Glutamatergic neuron (in vitro differentiated cells): ENCODE data around the gene RGS6. TPM values are rescaled to one million over a fixed set of nuclear protein-coding genes. Genes with fewer than 3 reads are reported as not detected.

Experiments
- DNase-seq: peaks from one replicate; pipeline ENCODE4 v3.0.0; 2022
- H3K27ac Mint-ChIP-seq: one replicate; pipeline ENCODE4 v1.8.0; 2020; ENCODE audit warnings: mild to moderate bottlenecking, mixed read lengths, inconsistent platforms; ENCODE audit not compliant: unreplicated experiment
- H3K27me3 Mint-ChIP-seq: one replicate; pipeline ENCODE4 v1.8.0; 2020; ENCODE audit warnings: mild to moderate bottlenecking, moderate library complexity, mixed read lengths, inconsistent platforms; ENCODE audit not compliant: unreplicated experiment
- H3K36me3 Mint-ChIP-seq: one replicate; pipeline ENCODE4 v1.8.0; 2020; ENCODE audit warnings: mild to moderate bottlenecking, mixed read lengths, inconsistent platforms; ENCODE audit not compliant: unreplicated experiment
- H3K4me1 Mint-ChIP-seq: one replicate; pipeline ENCODE4 v1.8.0; 2020; ENCODE audit warnings: mild to moderate bottlenecking, low read depth, mixed read lengths, inconsistent platforms; ENCODE audit not compliant: unreplicated experiment
- H3K4me3 Mint-ChIP-seq: one replicate; pipeline ENCODE4 v1.8.0; 2020; ENCODE audit warnings: mild to moderate bottlenecking, mixed read lengths, inconsistent platforms; ENCODE audit not compliant: unreplicated experiment
- H3K9me3 Mint-ChIP-seq: one replicate; pipeline ENCODE4 v1.8.0; 2020; ENCODE audit warnings: mild to moderate bottlenecking, moderate library complexity, mixed read lengths, inconsistent platforms; ENCODE audit not compliant: unreplicated experiment
- total RNA-seq: library from RNA; stranded (reverse); fragmentation: NEBNext Ultra II Directional; extraction: Animal tissue kit (Norgen Biotek cat#: 25700); gene quantifications from one replicate; pipeline ENCODE4 v1.2.1, GENCODE V29; 2021; ENCODE audit not compliant: unreplicated experiment
- TF ChIP-seq, protein P1 (sequence below): fragments of 200-600 bp; sonication (generic); IDR thresholded peaks from one replicate; pipeline ENCODE4 v1.5.0; 2021; ENCODE audit not compliant: partially characterized antibody, unreplicated experiment

RGS6 gene
- total RNA-seq, 1 donor from 2014 or later: 1.2 TPM

DNA sequence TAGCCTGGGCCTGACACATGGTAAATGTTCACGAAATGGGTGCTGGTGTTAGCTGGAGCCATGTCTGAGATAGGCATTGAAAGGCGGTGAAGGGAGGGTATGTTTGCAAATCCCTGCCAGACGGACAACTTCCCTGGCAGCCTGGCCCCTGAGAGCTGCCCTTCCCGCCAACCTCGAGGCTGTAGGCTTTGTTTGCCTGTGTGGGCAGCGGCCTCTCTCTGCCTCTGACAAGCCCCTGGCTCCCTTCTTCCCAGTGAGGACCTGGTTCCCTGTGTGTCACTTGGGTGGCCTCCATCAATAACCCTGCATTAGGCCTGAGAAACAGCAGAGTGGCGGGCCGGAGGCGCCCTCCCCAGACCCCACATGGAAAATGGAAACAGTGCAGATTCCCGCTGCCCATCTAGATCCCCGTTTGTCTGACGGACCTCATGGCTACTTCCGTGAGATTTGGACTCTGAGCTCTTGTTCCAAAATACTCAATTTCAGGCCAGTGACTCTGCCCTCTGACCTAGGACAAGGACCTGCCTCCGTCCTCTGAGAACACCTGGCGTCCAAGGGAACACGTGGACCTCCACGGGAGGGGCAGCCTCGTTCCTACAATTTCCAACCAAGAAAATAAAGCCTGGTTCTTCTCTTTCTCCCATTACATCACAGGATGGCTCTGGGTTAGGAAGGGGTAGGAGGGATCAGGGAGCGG, 636.2 kb downstream of the RGS6 start:
- no peak overlapping the region for H3K27ac Mint-ChIP-seq
- peaks cover 4% of the 10 kb centered on the region for H3K27me3 Mint-ChIP-seq

DNA sequence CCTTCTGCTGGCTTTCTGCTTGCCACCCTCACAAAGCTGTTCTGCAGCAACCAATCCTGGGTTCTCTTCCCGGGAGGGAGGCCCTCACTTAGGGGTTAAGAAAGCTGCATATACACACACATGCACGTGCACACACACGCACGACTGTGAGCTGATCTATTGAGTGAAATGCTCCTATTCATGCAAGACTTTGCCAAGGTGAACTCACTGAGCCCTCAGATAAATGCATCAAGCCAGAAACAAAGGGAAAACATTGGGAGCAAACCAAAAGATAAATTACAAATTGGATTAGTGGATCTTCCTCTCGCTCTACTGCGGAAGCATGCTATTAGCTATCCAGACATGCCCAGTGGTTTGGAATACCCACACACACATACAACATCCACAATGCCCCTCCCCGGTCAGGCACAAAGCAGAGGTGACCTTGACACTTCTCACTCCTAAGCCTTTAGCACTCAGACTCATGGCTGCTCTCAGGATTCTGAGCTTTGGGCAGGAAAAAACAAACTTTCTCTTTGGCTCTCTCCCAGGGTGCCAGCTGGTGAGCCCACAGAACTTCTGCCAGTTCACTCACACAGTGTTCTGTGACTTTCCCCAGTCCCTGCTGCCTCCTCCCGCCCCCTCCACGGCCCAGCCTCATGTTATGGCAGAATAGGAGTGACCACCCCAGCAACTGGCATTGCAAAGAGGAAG, 641.6 kb downstream of the RGS6 start:
- Mint-ChIP-seq H3K9me3 (no peaks in the 10 kb centered on the region), H3K27ac (no peak overlapping the region), H3K27me3 (peaks cover 1% of the 10 kb centered on the region), H3K36me3 (peaks cover 6% of the 10 kb centered on the region), H3K4me3 (no peak overlapping the region), H3K4me1 (peaks cover 2% of the 10 kb centered on the region)
- no peak for DNase-seq
- TF ChIP-seq, protein P1, sequence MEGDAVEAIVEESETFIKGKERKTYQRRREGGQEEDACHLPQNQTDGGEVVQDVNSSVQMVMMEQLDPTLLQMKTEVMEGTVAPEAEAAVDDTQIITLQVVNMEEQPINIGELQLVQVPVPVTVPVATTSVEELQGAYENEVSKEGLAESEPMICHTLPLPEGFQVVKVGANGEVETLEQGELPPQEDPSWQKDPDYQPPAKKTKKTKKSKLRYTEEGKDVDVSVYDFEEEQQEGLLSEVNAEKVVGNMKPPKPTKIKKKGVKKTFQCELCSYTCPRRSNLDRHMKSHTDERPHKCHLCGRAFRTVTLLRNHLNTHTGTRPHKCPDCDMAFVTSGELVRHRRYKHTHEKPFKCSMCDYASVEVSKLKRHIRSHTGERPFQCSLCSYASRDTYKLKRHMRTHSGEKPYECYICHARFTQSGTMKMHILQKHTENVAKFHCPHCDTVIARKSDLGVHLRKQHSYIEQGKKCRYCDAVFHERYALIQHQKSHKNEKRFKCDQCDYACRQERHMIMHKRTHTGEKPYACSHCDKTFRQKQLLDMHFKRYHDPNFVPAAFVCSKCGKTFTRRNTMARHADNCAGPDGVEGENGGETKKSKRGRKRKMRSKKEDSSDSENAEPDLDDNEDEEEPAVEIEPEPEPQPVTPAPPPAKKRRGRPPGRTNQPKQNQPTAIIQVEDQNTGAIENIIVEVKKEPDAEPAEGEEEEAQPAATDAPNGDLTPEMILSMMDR: no peak

More for the DNA sequence above, 636.2 kb downstream of the RGS6 start:
- TF ChIP-seq, protein P1: no peak
- Mint-ChIP-seq H3K4me1 (peaks cover 20% of the 10 kb centered on the region), H3K36me3 (no peaks in the 10 kb centered on the region), H3K9me3 (peaks cover 5% of the 10 kb centered on the region), H3K4me3 (no peak overlapping the region)
- no peak for DNase-seq

DNA sequence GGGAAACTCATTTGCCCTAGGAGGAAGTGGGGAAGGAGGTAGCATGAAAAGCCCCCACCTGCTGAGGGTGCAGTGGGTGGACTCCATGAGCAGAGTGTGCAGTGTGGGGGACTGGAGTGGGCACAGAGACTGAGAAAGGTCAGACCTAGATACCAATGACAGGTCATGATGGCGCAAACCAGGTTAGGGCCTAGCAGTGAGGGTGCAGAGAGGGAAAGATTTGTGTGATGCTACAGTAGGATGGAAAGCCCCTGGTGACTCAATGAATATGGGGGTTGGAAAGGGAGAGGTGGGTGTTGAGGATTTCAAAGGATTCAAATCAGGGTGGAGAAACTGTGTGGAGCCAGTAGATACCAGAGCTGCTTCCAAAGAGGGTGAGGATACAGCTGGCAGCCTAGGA, 642.5 kb downstream of the RGS6 start:
- no peaks in the 10 kb centered on the region for H3K9me3 Mint-ChIP-seq
- TF ChIP-seq, protein P1: no peak
- H3K27me3 Mint-ChIP-seq: peaks cover 1% of the 10 kb centered on the region
- no peak overlapping the region for H3K4me3 Mint-ChIP-seq
- H3K27ac Mint-ChIP-seq: no peak overlapping the region
- H3K4me1 Mint-ChIP-seq: peaks cover 2% of the 10 kb centered on the region
- peaks cover 6% of the 10 kb centered on the region for H3K36me3 Mint-ChIP-seq
- DNase-seq: no peak

GRCh38 chr14:72576258-72576657, 644.0 kb downstream of the RGS6 start:
- H3K4me1 Mint-ChIP-seq: peaks cover 2% of the 10 kb centered on the region
- no peaks in the 10 kb centered on the region for H3K9me3 Mint-ChIP-seq
- no peak overlapping the region for H3K27ac Mint-ChIP-seq
- TF ChIP-seq, protein P1: no peak
- DNase-seq: no peak
- peaks cover 6% of the 10 kb centered on the region for H3K36me3 Mint-ChIP-seq
- no peak overlapping the region for H3K4me3 Mint-ChIP-seq
- H3K27me3 Mint-ChIP-seq: peaks cover 3% of the 10 kb centered on the region

DNA sequence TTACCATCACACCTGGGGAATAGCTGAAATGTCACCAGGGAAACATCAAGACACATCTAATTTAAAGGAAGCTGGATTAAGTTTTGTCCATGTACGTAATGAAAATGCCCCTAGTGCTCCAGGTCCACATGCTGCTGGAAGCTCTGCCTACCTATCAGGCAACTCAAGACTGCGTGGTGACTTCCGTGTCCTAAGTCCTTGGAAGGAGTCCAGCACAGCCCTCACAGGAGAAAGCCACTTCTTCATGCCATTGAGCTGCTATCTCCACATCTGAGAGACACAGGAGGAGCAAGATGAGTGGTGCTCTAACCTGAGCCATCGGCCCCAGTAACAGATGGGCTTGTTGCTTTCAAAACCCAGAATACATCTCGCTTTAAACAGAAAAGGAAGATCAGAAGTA, 645.3 kb downstream of the RGS6 start:
- TF ChIP-seq, protein P1: no peak
- no peak for DNase-seq
- peaks cover 2% of the 10 kb centered on the region for H3K4me1 Mint-ChIP-seq
- H3K36me3 Mint-ChIP-seq: peaks cover 6% of the 10 kb centered on the region
- no peak overlapping the region for H3K27ac Mint-ChIP-seq
- H3K4me3 Mint-ChIP-seq: no peak overlapping the region
- peaks cover 5% of the 10 kb centered on the region for H3K27me3 Mint-ChIP-seq
- no peaks in the 10 kb centered on the region for H3K9me3 Mint-ChIP-seq
